GM19023 (cell line): ENCODE measurements around the gene GABBR2.

Experiments used
- ATAC-seq: cut with Tn5 transposase; IDR thresholded peaks from one replicate; pipeline ENCODE4 v1.9.1; 2021; ENCODE audit warnings: mild to moderate bottlenecking, moderate library complexity; ENCODE audit not compliant: unreplicated experiment

GABBR2 gene

DNA sequence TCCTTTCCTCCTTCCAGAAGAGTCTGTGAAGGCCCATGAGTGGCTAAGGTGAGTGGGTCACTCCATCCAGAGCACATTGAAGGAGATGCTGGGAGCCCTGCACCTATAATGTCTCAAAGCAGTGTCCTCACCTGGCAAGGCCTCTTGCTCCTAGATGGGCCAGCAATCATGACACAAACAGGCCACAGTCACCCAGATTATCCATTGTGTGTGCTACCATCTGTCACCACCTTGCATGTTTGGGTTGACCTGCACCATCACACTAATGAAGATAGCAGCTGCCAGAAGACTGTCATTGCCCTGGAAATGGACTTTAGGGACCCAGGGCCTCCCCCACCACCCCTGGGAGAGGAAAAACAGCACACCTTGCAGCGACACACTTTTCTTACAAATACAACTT, 69.6 kb downstream of the GABBR2 start:
- ATAC-seq = no peak

DNA sequence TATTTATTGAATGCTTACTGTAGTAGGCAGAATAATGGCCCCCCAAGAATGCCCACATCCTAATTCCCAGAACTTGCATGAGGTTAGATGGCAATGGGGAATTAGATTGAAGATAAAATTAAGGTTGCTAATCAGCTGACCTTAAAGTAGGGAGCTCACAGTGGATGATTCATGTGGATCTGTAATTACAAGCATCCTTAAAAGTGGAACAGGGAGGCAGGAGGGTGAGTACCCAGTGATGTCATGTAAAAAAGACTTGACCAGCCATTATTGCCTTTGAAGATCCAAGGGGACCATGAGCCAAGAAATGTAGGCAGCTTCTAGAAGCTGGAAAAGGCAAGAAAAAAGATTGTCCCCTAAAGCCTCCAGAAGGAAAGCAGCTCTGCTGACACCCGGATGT, 71.4 kb downstream of the GABBR2 start:
- no peak for ATAC-seq

DNA sequence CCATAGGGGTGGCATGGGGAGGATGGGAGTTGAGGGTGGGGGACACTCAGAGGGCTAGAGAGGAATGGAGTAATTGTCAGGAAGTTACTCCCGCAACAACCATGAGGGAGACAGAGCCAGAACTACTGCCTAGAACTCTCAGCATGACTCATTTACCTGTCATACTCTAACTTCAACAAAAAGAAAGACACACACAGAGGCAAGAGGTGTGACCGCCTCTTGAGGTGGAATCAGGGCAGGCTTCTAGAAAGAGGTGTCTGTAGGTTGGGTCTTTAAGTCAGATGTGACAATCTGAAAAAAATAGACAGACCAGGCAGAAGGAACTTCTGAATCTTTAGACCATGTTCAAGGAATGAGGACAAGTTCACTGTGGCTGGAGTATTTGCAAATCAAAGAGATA, 73.4 kb downstream of the GABBR2 start:
- no peak for ATAC-seq

DNA sequence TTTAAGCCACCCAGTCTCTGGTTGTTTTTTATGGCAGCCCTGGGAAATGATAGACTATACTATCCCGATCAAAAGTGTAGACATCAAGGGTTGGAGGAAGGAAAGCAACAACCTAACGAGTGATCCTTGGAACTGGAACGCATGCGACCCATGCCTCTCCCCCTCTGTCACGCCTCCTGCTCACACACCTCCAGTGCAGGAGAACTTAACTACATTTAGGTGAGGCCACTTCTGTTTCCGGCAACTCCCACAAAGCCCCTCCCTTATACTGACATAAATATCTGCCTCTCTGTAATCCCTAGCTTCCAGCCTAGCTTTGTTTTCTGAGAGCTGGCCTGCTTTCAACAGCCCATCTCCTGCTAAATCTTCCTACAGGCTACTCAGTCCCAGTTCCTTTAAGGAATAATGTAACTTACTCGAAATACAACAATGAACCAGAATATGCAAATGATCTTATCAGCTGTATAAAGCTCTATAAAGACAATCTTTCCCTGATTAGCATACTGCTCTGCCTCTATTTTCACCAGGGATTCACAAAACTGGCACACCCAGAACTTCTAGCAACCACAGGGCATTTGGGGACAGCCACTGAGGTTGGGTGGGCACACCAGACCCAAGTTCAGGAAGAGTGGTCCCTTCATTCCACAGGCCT, 73.9 kb downstream of the GABBR2 start:
- no peak for ATAC-seq

DNA sequence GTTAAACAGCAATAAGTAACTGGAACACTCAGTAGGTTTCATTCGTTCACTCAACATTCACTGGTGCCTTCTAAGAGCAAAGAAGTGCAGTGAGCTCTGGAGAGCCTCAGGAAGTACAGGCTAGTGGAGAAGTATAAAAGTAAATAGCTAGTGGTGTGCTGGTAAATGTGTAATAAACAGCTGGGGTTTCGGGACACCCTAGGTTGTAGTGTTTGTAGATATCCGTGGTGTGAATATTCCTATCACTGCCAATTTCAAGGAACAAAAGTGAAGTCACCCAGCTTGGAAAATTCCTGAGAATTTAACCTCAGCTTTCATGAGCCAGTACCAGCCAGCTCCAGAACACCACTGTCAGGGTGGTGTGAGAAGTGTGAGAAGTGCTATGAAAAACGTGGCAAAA, 75.9 kb downstream of the GABBR2 start:
- no peak for ATAC-seq

DNA sequence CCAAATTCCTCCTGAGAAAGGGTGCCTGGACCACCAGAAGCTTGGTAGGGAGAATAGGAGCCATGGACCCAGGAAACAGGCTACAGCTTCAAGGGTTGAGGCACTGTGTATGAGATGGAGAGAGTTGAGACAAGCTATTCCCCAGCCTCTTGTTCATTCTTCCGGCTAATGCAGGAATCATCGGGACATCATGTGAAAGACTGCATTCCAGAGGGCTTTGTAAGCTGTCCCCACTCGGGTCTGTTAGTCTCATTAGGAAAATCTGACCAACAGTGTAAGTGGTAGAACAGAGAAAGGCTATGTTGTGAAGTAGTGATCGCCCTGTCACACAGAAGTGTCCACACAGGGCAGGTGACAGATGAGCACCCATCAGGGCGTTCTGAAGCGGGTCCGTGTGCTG, 81.4 kb downstream of the GABBR2 start:
- ATAC-seq = no peak

DNA sequence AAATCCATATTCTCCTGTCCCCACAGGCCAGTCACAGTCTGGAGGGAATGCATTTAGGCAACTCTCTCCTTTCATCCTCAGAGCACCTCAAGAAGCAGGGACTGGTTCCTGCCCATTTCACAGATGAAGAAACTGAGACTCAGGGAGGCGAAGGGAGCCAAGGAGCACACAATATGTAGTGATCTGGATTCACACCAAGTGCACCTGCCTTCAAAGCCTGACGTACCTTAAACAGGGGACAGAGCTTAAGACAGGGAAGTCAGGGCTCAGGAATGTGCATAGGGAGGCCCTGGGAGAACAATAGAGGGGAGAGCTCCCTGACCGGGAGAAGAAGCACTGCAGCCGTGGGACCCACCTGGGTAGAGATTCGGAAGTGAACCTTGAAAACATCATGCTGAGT, 83.0 kb downstream of the GABBR2 start:
- no peak for ATAC-seq

DNA sequence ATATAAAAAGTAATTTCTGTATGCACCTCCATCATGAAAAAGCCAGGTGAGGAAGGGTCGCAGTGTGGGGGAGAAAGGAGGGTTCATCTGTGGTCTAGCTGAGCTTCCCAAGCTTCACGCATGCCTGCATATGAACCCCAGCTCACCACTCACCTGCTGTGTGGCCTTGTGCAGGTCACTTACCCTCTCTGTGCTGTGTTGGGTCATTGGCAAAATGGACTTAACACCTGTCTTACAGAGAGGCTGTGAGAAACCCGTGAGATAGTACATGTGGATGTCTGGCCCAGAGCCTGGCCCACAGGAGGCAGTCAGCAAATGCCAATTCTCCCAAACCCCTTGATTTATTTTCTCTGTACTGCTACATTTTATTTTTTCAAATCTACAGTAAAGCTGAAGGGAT, 88.9 kb downstream of the GABBR2 start:
- ATAC-seq = no peak

DNA sequence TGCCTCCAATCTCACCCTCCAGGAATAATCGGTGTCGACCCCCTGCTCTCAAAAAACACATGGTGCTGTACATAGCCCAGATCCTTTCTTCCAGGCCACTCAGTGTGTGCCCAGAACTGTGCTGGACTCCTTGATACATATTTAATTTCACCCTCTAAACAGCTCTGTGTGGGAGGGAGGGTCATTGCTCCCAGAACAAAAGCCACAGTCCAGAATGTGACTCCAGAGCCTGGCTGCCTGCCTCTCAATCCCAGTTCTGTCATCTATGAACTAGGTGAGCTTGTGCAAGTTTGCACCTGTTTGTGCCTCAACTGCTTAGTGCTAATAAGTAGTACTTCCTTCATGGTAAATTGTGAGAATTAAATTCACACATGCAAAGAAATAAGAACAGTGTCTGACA, 93.1 kb downstream of the GABBR2 start:
- ATAC-seq = no peak

DNA sequence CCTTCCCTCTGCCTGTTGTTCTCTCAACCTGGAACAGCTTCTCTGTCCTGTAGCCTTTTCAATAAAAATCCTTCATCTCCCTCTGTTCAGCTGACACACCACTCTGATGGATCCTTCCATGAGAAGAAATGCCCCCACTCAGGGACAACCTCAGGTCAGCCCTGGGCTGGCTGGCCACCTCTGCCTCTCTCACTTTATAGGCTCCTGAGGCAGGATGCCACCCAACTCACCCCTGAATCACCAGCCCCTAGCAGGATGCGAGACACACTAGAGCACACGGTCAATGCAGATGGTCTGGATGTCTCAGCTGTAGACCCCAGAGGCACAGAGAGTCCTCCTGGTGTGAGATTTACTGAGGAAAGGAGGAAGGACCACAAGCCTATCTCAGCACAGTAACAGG, 93.8 kb downstream of the GABBR2 start:
- ATAC-seq = no peak

DNA sequence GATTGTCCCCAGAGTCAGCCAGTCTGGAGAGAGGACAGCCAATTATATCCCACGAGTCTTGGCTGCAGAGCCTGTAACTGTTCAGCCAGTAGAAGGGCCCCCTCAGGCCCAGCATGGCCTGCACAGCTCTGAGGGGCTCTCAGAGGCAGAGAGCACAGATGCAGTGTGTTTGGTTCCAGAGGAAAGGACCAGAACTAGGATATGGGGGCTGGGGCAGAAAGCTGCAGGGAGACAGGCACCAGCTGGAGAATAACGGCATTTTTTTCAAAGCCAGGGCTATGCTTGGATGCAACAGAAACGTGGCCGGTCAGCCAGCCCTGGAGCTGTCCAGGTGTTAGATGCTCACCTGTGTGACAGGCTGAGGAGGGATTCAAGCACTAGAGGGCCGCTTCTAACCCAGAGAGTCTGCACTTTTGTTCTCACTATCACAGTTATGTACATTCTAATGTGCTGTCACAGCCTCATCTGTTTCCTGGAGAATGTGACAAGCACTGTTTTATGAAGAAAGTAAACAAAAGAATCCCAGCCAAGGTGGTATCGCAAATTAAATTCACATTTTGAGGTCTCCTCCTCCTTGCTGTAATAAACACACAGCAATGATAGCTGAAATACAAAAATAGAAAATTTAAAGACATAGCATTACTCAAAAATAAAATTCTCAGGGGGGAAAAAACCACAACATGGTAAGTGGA, 96.5 kb downstream of the GABBR2 start:
- no peak for ATAC-seq

DNA sequence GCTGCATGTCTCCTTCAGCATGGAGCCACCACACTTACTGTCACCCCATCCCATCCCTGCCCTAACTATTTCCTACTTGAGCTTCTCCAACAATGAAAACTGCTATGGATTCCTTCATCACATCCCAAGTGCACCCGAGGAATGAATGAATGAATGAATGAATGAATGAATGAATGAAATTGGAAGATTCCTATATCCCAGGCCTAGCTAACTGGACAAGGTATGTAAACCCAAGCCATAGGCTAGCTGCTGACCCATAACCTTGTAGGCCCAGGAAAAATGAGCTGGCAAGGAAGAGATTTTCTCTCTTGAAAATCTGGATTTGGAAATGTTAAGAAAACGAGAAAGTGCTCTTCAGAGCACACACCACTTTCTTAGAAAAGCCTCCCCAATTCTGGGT, 97.4 kb downstream of the GABBR2 start:
- ATAC-seq = no peak

DNA sequence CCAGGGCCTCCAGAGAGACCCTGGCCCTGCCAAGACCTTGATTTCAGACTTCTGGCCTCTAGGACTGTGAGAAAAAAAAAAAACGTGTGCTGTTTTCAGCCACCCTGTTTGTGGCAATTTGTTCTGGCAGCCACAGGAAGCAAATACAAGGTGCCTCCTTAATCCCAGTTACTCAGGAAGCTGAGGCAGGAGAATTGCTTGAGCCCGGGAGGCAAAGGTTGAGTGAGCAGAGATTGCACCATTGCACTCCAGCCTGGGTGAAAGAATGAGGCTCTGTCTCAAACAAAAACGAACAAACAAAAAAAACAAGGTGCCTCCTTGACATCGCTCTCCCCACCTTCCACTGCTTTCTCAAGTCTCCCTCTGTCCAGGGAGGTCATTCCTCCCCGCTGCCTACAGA, 98.0 kb downstream of the GABBR2 start:
- no peak for ATAC-seq

DNA sequence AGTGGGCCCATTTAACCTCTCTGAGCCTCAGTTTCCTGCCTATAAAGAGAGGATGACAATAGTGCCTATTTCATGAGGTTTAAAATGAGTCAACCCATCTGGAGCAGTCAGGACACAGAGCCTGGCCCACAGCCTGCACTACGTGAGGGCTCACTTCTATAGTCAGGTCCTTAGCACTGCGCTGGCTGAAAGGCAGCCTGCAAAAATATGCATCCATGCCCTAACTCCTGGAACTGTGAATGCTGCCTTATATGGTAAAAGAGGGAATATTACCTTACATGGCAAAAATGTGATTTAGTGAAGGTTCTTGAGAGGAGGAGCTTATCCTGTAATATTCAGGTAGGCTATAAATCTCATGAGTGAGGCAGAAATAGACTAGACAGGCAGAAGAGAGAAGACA, 98.5 kb downstream of the GABBR2 start:
- ATAC-seq = no peak

DNA sequence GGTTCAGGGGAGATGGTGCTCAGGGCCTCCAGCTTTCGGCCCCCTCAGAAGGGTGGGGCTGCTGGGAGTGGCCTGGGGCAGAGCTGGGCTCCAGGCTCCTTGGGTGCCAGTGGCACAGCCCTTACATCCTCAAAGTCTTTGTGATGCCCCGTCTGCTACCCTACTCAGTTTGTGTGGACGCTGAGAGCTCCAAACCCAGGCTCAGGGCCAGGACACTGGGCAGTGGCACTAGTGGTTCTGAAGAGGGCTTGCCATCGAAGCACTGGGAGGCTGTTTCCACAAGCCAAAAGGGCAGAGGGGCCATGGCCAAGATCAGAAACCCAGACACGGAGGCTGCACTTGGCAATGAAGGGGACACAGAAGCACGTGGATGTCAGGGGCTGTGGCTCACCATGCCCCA, 99.1 kb downstream of the GABBR2 start:
- no peak for ATAC-seq

DNA sequence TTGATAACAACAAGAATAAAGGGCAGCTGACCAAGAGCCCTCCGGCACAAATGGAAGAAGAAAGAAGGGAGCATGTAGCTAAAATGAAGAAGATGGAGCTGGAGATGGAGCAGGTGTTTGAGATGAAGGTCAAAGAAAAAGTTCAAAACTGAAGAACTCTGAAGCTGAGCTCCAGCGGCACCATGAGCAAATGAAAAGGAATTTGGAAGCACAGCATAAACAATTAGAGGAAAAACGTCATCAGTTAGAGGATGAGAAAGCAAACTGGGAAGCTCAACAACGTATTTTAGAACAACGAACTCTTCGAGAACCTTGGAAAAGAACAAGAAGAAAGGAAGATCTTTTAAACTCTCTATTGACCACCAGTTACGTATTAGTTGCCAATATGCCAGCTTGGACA, 100.9 kb downstream of the GABBR2 start:
- ATAC-seq = no peak

DNA sequence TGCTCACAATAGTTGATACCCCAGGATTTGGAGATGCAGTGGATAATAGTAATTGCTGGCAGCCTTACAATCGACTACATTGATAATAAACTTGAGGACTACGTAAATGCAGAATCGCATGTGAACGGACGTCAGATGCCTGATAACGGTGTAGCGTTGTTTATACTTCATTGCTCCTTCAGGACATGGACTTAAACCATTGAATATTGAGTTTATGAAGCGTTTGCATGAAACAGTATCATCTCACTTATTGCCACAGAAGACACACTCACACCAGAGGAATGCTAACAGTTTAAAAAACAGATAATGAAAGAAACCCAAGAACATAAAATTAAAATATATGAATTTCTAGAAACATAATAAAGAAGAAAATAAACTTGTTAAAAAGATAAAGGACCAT, 101.6 kb downstream of the GABBR2 start:
- no peak for ATAC-seq

DNA sequence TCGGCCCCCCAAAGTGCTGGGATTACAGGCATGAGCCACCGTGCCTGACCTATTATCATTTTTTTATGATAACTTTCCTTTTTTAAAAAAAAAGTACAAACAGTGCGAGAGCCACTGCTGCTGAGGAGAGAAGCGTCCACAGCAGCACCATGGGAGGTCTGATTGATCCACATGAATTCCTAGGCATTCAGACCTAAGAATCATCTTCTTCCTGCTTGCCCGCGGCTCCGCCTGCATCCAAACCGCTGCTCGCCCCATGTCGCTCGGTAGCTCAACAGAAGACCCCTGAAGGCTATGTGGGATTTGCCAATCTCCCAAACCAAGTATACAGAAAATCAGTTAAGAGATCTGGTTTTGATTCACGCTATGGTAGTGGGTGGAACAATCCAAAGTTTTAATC, 102.0 kb downstream of the GABBR2 start:
- no peak for ATAC-seq

DNA sequence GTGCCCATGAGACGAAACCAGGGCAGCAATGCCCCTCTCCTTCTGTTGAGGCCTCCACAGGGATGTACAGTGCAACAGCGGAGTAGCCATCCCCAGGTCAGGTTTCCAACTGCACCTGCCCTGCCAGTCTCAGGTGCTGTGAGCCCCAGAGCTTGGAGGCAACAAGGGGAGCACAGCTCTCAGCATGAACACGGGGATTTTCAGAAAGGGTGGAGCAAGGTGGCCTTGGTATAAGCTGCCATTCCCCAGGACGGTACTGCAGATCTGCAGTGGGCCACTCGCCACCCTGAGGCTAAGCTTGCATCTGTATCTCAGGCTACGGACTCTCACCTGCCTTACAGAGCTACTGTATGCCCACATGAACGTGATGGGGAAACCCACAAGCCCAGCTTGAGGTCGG, 103.6 kb downstream of the GABBR2 start:
- no peak for ATAC-seq

DNA sequence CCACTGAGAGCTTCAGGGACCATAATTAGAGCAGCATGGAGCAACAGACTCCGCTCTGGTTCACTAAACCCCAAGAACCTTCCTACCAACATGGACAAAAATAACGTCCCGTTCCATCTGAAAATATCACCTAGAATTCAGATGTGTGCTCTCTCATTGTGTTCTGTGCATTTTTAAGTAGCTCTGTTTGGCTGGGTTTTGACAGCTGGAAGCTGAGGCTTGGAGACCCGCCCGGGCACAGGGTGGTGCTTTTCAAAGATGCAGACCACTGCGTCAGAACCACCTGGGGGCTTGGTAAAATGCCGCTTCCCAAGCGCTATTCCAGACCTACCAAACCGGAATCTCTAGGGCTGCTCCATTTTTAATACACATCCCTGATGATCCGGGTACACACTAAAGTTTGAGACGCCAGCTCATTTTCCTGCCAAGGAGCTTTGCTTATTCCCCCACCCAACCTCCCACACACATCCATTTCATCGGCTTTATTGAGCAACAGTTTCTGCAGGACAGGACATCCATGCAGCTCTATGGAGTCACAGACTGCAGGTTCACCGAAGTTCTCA, 104.8 kb downstream of the GABBR2 start:
- ATAC-seq = no peak

DNA sequence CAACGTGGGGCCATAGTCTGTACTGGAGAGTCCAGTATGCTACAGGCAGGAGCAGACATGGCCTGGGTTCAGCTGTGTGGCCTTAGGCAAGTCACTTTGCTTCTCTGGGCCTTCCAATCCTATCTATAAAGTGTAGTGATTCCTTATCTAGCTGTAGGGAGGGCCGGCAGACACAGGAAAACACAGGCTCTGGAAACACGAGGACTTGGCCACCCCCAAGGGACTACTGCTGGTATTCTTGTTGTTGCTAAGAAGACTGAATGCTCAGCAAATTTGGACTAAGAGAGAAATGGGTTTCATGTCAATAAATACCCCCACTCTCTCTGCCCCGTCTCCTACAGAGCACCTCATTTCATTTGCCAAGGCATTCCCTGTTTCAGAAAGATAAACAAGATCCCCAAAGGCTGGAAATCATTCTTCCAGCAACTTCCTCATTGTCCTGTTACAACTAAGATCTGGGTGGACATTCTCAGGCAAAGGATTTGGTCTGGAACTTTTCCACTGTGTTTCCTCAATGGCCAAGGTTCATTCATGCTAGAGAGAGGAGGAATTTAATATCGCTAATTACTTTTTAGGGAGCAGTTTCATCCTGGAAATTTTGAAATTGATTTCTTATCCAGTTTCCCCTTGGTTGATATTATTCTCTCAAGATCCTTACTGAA, 105.8 kb downstream of the GABBR2 start:
- no peak for ATAC-seq

DNA sequence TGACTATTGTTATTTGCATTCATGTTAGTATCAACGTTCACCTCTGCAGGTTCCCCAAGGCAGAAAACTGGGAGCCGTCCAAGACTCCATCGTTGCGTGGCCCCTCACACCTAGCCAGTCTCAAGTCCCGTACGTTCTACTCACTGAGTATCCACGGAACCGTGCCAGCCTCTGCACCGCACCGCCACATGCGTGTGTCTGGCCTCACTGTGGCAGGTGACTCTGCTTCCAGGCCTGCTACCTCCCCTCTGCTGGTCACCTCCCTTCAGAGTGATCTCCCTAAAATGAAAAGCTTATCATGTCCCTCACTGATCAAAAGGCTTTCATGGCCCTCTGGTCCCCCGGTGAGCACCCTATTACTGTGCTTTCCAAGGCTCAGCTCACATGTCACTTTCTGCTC, 108.1 kb downstream of the GABBR2 start:
- no peak for ATAC-seq
